GM21367 (cell line): ENCODE data around the gene TWIST2.

ENCODE experiments used
- ATAC-seq: cut with Tn5 transposase; IDR thresholded peaks from one replicate; pipeline ENCODE4 v1.9.1; 2021; ENCODE audit not compliant: unreplicated experiment

Gene TWIST2

DNA sequence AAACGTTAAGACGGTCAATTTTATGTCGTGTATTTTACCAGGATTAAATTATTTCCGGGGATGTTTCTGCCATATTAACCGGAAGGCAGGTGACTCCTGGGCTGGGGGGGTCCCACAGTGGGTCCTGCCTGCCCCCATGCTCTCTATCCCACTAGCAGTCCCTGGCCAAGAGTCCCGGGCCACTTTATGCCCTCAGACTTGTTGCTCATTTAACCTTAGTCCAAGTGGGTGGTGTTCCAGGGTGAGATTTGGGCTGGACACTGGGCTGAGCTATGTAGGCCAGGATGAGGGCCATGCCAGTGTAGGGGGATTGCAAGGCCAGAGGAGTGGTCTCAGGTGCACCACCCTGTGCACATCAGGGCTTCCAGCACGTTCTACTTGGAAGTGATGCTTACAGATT lies 24.1 kb downstream of the TWIST2 start:
- ATAC-seq, result no peak

- ATAC-seq, result no peak
Observed at GRCh38 chr2:238872628-238873380, 24.9 kb downstream of the TWIST2 start.

DNA sequence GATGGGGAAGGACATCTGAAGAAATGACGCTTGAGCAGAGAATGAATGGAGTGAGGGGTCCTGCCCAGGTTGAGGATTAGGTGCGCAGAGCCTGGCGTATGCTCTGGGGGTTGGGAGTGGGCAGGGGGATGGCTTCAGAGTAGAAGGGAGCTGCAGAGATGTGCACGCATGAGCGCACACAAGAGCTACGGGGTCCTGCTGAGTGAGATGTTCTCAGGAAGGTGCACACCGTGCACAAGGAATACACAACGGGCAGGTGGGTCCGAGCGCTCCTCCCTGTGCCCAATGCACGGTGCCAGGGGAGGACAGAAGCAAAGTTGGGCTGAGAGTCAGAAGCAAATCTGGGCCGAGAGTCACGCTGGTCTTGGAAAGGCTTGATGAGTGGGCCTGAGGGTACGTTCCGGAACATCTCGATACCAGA lies 25.5 kb downstream of the TWIST2 start:
- ATAC-seq, result no peak

- ATAC-seq, result no peak
Observed at GRCh38 chr2:238873841-238874240, 26.0 kb downstream of the TWIST2 start.

- ATAC-seq, result no peak
Observed at GRCh38 chr2:238874330-238875050, 26.6 kb downstream of the TWIST2 start.

DNA sequence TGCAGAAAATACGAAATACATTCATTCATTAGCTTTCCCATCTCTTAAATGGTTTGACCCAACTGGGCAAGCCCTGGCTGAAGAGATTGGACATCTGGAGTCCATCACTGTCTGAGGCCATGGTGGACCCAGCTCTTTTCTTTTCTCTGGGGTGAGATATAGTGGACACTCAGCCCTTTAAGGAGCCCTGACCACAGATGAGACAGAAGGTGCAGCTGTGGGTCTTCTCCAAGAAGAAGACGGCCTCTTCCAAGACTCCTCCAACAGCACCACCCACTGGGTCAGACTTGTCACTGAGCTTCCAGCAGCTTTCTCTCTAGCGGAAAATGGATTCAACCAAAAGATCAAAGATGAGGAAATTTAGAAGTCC lies 27.2 kb downstream of the TWIST2 start:
- no peak for ATAC-seq

GRCh38 chr2:238875471-238876231 lies 27.8 kb downstream of the TWIST2 start:
- ATAC-seq, result no peak

DNA sequence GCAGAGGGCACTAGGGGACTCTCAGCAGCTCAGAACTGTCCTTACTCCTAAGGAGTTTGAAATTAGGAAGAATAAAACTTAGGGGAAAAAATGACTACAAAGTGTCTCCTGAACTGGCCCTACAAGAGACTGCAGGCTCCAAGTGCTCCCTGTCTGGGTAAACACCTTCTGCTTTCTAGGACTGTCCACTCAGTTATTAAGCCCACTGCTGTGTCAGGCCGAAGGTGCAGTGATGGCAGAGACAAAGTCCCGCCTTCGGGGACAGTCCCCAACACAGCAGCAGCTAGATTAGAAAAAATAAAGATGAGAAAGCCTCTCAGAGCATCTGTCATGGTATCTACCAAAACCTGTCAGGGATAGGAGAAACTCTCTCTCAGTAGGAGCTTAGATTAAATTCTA lies 28.3 kb downstream of the TWIST2 start:
- ATAC-seq, result no peak

- ATAC-seq, result no peak
Observed at GRCh38 chr2:238878051-238878735, 30.3 kb downstream of the TWIST2 start.

DNA sequence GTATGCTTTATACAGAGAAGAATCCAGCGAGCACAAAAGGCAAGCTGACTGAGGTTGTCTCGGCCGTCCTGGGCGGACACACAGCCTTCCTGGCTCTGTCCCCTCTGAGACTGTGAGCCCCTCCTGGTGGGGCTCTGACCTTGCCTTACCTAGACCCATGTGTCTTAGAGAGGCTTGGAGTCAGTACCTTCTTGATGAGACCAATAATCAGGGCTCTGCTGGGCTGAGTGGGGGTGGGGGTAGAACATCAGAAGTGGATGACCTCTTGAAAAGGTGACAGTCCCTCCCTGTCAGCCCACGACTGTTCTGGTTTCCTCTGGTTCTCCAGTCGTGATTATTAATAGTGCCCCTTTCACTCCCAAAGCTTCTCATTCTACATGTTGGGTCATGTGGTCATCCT lies 31.2 kb downstream of the TWIST2 start:
- no peak for ATAC-seq

- no peak for ATAC-seq
Observed at GRCh38 chr2:238879621-238880377, 31.9 kb downstream of the TWIST2 start.

- no peak for ATAC-seq
Observed at GRCh38 chr2:238881353-238882081, 33.6 kb downstream of the TWIST2 start.

- ATAC-seq, result no peak
Observed at GRCh38 chr2:238882082-238882755, 34.3 kb downstream of the TWIST2 start.

GRCh38 chr2:238883421-238883901 lies 35.6 kb downstream of the TWIST2 start:
- ATAC-seq, result no peak

DNA sequence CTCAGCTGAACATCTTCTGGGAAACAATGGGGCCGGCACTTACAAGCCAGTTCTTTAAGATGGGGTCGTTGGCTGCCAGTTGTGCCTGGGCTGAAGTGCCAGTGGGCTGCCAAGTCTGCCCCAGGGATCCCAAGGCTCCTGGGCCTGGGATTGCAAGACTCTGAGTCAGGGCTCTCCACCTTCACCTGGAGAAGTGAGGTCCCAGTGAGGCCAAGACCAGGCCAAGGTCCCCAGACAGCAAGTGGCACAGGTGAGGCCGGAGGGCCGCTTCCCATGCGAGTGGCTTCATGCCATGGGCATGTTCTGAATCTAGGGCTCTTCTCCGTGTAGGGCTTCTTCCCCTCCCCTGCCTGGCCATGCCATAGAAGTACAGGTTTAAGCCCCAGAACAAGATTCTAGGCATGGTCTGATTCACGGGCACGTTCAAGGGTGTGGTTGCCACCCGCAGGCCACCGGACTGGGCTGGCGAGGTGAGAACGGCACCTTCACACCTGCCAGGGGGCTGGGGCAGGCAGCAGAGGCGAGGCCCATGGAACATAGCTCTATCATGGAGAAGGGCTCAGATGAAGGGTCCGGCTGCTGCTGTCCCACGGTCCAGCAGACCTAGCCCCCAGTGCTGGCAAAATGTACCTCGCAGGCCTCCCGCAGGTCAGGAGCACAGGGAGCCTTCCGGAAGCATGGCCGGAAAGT lies 36.4 kb downstream of the TWIST2 start:
- no peak for ATAC-seq

DNA sequence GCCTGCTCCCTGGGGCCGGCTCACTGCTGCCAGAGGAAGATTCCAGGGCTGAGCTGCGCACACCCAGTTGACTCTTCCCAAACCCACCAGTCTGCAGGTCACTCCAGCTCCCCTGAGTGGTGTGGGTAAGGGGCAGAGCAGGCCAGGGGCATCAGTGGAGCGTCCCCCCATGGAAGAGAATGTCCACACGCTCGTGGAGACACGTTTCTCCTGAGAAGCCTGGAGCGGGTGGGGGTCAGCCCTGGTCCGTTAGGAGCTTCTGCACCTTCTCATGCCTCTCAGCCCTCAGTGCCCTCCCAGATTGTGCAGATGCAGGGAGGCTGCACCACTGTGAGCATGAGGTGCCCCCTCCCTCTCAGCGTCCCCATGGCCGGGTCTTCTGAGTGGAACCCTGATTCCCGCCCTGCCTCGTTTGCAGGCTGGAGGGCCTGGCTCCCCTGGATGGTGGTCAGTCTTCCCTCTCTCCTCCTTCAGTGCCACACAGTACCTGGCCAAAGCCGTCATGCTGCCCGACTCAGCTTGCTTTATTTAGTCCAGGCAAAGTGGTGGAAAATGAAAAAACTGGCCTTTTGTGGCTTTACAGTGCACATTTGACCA lies 37.0 kb downstream of the TWIST2 start:
- no peak for ATAC-seq

- no peak for ATAC-seq
Observed at GRCh38 chr2:238886453-238887094, 38.7 kb downstream of the TWIST2 start.

DNA sequence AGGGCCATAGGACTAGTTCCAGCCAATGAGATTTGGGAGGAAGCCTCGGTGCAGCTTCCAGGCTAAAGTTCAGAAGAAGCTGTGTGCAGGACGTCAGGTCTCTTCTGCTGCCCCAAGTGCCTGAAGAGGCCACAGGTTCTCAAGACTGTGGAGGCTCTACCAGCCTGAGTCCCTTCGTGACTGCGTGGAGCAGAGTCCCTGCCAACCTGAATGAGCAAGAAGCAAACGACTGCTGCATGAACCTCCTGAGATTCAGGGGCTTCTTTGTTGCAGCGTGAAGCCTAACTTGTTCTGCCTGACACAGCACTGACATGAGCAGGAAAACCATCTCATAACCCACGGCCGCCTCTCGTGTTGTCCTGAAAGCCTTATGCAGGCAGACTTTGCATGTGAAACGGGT lies 39.7 kb downstream of the TWIST2 start:
- no peak for ATAC-seq
